Activated naive CD4-positive, alpha-beta T cell treated with anti-CD3 and anti-CD28 coated beads for 36 hours (primary cell): ENCODE results near the gene DSCAML1. TPM values are rescaled to one million over a fixed set of nuclear protein-coding genes. Genes with fewer than 3 reads are reported as not detected.

Experiments used
- CTCF ChIA-PET: fragments of 350-600 bp; sonication (Branson Sonifier 250); formaldehyde crosslinking; loops from one replicate; lab custom pipeline; 2021; ENCODE audit warnings: antibody characterized with exemption; lab: Charles Lee
- DNase-seq: peaks from one replicate; pipeline ENCODE4 v3.0.0-alpha.2; 2020
- H3K27ac Mint-ChIP-seq: one replicate; pipeline ENCODE4 v1.8.0; 2021; ENCODE audit warnings: mild to moderate bottlenecking, mixed read lengths
- H3K27me3 Mint-ChIP-seq: one replicate; pipeline ENCODE4 v1.8.0; 2021; ENCODE audit warnings: low read depth, mixed read lengths
- H3K36me3 Mint-ChIP-seq: one replicate; pipeline ENCODE4 v1.8.0; 2021; ENCODE audit warnings: low read depth, mixed read lengths
- H3K4me1 Mint-ChIP-seq: one replicate; pipeline ENCODE4 v1.8.0; 2021; ENCODE audit warnings: low read depth, mixed read lengths
- H3K4me3 Mint-ChIP-seq: one replicate; pipeline ENCODE4 v1.8.0; 2021; ENCODE audit warnings: mild to moderate bottlenecking, moderate library complexity, mixed read lengths
- H3K9me3 Mint-ChIP-seq: one replicate; pipeline ENCODE4 v1.8.0; 2021; ENCODE audit warnings: mixed read lengths
- intact Hi-C: fragments of 100-400 bp; cut with micrococcal nuclease; formaldehyde crosslinking; loops from one replicate; pipeline ENCODE4 v1.15.1; 2023
- total RNA-seq, 2 experiments: library from RNA; stranded (reverse); gene quantifications; one replicate each; pipeline ENCODE4 v1.2.3, GENCODE V29; 2021

Gene DSCAML1
- total RNA-seq, 2 experiments from 2014 or later = 0.17 to 0.30 TPM

DNA sequence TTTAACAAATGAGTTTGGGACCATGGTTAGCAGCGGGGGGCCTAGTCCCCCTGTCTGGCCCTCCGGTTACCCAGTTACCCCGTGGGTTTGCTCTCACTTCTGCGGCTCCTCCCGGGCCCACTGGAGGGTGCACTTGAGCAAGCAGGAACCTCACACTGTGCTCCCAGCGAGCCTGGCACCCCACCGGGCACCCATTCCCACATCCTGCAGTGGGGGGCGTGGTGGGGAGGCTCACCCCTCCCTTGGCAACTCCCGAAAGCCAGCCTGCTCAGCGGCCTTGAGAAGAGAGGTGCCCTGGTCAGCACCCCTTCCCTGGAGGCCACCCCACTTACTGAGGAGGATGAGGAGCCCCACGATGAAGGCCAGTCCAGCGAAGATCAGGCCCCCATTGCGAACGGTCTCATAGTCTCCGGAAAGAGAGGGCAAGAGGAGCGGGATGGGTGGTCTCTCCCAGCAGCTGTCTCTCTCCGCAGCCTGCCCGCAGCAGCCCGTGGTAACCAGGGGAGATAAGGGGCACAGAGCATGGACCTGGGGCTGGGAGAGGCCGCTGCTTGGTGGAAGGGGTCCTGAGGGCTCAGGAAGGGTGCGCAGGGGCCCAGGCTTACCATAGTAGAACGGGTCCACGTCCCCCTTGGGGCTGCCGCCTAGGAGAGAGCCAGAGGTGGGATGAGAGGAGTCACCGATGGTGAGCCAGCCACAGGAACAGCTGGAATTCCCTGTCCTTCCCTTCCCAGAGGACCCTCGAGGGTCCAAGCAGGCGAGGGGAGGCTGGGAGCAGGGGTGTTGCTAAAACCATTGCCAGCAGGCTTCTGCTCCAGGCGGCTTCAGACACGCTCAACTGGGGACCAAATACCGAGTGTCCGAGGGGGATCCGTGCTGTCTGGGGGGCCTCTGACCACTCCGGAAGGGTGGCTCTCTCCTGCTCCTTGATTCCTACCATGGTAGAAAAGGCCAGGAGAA is 25.3 kb upstream of the DSCAML1 start:
- no peaks in the 10 kb centered on the region for H3K9me3 Mint-ChIP-seq
- peak; percentile 80 for DNase-seq
- peak overlapping the region; percentile 46 for H3K27ac Mint-ChIP-seq
- CTCF ChIA-PET = interaction anchor here (1.1 to 13.2 kb wide), 14 partner anchors 7 to 397 kb away, joined by 3 to 258 read pairs (median 6); no protein-coding TSS in a partner anchor
- H3K4me3 Mint-ChIP-seq = no peak overlapping the region
- H3K27me3 Mint-ChIP-seq = no peaks in the 10 kb centered on the region
- no peaks in the 10 kb centered on the region for H3K36me3 Mint-ChIP-seq
- intact Hi-C loops = loop anchor here (1.0 to 5.0 kb wide), 7 partner anchors 14 to 350 kb away; partner anchors contain the start of gene IL10RA
- H3K4me1 Mint-ChIP-seq = peaks cover 49% of the 10 kb centered on the region

DNA sequence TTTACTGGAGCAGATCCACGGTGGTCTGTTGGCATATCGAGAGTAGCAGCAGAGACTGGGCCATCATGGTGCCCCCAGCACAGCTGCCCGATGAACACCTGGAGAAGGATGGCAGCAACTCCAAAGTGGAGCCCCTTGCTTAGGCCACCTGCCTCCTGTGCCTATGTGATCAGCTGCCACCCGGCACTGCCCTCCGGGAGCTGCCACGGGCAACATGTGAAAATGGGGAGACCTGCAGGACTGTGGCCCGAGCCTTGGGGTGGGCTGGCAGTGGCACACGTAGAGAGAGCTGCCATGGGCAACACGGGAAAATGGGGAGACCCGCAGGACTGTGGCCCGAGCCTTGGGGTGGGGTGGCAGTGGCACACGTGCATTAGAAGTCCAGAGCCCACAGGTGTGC is 24.4 kb upstream of the DSCAML1 start:
- H3K9me3 Mint-ChIP-seq = no peaks in the 10 kb centered on the region
- no peaks in the 10 kb centered on the region for H3K27me3 Mint-ChIP-seq
- DNase-seq = no peak
- H3K27ac Mint-ChIP-seq = no peak overlapping the region
- intact Hi-C loops = loop anchor here (5.0 kb wide), 1 partner anchor 351 kb away; no protein-coding TSS in a partner anchor
- H3K4me3 Mint-ChIP-seq = no peak overlapping the region
- H3K36me3 Mint-ChIP-seq = no peaks in the 10 kb centered on the region
- CTCF ChIA-PET = interaction anchor here (1.2 to 13.2 kb wide), 5 partner anchors 12 to 231 kb away, joined by 3 to 258 read pairs (median 10); no protein-coding TSS in a partner anchor
- H3K4me1 Mint-ChIP-seq = peaks cover 55% of the 10 kb centered on the region

DNA sequence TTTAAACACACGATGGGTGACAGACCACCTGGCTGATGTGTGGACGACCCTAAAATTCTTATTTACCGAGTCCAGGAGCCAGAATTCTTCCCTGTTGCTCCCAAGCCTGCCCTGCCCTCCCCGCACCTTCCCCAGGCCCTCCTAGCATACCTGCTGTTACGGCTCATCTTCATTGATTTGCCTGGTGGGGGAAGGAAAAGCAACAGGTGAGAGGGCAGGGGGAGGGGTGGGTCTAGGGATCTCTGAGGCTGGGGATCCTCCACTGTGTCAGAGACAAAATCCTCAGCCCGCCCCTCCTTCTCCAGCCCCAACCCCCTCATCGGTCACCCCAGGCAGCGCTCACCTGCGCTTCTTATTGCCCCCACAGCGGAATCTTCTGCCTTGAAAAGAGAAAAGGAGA is 23.5 kb upstream of the DSCAML1 start:
- intact Hi-C loops = loop anchor here (5.0 kb wide), 1 partner anchor 352 kb away; no protein-coding TSS in a partner anchor
- H3K27ac Mint-ChIP-seq = no peak overlapping the region

DNA sequence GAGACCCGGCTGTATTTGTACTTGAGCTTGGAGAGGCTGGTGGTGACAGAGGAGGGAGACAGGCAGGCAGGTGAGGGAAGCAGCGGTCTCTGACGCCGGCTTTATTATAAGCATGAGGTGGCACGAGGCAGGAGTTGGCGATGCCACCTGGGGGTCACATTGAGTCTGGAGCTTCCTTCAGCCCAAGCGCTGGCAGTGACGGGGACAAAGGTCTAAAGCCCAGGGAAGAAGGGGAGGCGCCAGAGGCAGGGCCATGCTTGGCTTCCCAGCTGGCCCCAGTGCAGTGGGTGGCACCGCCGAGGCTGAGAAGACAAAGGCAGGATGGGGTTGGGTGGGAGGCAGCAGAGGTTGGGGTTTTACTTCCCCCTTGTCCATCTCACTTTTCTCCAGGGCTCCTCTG is 23.1 kb upstream of the DSCAML1 start:
- H3K9me3 Mint-ChIP-seq = no peaks in the 10 kb centered on the region
- H3K27me3 Mint-ChIP-seq = no peaks in the 10 kb centered on the region
- CTCF ChIA-PET = interaction anchor here (2.0 to 13.2 kb wide), 4 partner anchors 8 to 394 kb away, joined by 5 to 258 read pairs (median 39); no protein-coding TSS in a partner anchor
- H3K4me1 Mint-ChIP-seq = peaks cover 69% of the 10 kb centered on the region
- no peak overlapping the region for H3K4me3 Mint-ChIP-seq
- no peak overlapping the region for H3K27ac Mint-ChIP-seq
- intact Hi-C loops = loop anchor here (5.0 kb wide), 1 partner anchor 352 kb away; no protein-coding TSS in a partner anchor
- no peak for DNase-seq
- H3K36me3 Mint-ChIP-seq = no peaks in the 10 kb centered on the region

More for the DNA sequence above, 23.5 kb upstream of the DSCAML1 start:
- no peak overlapping the region for H3K4me3 Mint-ChIP-seq
- peaks cover 64% of the 10 kb centered on the region for H3K4me1 Mint-ChIP-seq
- DNase-seq = no peak
- H3K27me3 Mint-ChIP-seq = no peaks in the 10 kb centered on the region
- no peaks in the 10 kb centered on the region for H3K36me3 Mint-ChIP-seq
- CTCF ChIA-PET = interaction anchor here (1.2 to 13.2 kb wide), 7 partner anchors 8 to 395 kb away, joined by 3 to 258 read pairs (median 10); no protein-coding TSS in a partner anchor
- H3K9me3 Mint-ChIP-seq = no peaks in the 10 kb centered on the region

DNA sequence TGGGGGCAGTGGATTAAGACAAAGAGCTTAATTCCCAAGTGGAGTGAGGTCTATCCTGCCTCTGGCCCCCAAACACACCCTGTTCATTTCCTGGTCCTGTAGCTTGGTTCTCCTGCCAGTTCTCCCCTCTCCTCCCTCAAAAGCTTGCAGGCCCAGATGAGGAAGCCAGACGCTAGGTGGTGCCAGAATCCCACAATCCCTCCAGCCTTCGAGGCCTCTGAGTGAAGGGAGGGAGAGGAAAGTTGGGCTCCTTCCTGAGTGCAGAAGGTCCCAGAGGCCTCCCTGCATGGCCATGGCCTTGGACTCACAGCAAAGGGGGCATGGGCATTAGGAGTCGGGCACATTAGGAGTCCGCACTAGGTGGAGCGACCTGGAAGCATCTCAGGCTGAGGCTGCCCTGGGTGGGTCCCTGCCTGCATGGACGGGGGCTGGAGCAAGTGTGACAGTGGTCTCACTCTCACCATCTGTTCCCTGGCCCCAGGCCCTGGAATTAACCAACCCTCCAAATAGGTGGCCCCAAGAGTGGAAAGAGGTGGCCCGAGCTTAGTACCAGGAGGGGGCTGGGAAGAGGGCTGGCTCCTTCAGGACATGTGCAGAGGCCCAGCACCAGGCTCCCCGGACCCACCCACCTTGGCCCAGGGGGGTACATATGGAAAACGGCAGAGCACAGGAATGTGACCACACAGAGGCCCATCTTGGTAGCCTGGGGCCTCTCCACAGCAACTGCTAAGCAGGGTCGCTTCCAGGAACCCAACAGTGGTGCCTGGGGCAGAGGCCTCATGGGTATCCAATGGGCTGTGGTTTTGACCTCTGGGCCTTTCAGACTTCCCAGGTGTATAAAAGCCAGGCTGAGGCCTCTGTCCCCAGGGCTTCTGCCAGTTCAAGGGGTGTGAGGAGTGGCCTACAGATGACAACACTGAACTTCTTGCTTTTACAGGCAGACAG is 22.4 kb upstream of the DSCAML1 start:
- CTCF ChIA-PET = interaction anchor here (0.8 to 13.2 kb wide), 7 partner anchors 9 to 394 kb away, joined by 3 to 258 read pairs (median 21); no protein-coding TSS in a partner anchor
- Mint-ChIP-seq H3K4me3 (no peak overlapping the region), H3K9me3 (no peaks in the 10 kb centered on the region), H3K4me1 (peaks cover 73% of the 10 kb centered on the region), H3K27ac (peak overlapping the region; percentile 95), H3K36me3 (no peaks in the 10 kb centered on the region), H3K27me3 (no peaks in the 10 kb centered on the region)
- DNase-seq = peak; percentile 48
- intact Hi-C loops = loop anchor here (5.0 to 10.0 kb wide), 3 partner anchors 353 to 1045 kb away; partner anchors contain the start of gene BUD13

DNA sequence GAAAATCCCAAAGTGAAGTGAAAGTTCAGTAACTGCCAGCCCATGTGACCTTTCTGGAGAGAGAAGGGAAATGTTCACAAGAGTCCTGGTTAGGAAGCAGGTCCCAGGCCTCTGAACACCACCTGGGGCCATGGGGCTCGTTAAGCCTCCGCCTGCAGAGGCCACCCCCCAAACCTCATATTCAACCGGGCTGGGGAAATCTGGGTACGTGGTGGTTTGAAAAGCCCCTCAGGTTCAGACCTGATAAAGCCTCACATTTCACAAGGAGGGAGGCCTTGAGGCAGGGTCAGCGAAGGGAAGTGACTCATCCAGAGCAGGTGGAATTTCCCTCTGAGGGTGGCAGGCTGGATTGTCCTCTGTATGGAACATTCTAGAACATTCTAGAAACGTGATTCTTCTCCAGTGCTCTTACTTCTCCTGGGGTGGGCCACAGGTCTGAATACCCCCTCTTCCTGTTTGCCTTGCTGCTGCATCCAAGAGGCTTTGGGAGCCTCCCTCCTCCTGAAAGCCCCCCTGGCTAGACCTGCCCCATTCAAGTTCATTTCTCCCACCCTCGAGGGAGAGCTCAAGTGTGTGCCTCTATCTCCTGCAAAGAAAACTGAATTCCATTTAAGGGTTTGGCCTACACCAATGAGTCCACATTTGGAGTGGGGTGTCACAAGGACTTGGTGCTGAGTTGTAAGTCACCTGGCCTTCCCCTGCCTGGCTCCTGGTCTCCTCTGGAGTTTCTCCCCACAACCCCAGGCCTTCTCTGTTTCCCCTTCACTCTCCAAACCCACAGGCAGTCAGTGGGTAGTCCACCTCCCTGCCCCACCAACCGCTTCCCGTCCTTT is 21.2 kb upstream of the DSCAML1 start:
- CTCF ChIA-PET = interaction anchor here (0.8 to 13.2 kb wide), 15 partner anchors 10 to 393 kb away, joined by 3 to 258 read pairs (median 5); no protein-coding TSS in a partner anchor
- intact Hi-C loops = loop anchor here (1.0 to 10.0 kb wide), 4 partner anchors 228 to 1043 kb away; partner anchors contain the start of genes BUD13 and CD3D
- peak; percentile 83 for DNase-seq
- H3K27ac Mint-ChIP-seq = peak overlapping the region; percentile 95
- H3K4me1 Mint-ChIP-seq = peaks cover 71% of the 10 kb centered on the region
- no peaks in the 10 kb centered on the region for H3K9me3 Mint-ChIP-seq
- H3K36me3 Mint-ChIP-seq = no peaks in the 10 kb centered on the region
- H3K4me3 Mint-ChIP-seq = peak overlapping the region; percentile 56
- H3K27me3 Mint-ChIP-seq = no peaks in the 10 kb centered on the region

DNA sequence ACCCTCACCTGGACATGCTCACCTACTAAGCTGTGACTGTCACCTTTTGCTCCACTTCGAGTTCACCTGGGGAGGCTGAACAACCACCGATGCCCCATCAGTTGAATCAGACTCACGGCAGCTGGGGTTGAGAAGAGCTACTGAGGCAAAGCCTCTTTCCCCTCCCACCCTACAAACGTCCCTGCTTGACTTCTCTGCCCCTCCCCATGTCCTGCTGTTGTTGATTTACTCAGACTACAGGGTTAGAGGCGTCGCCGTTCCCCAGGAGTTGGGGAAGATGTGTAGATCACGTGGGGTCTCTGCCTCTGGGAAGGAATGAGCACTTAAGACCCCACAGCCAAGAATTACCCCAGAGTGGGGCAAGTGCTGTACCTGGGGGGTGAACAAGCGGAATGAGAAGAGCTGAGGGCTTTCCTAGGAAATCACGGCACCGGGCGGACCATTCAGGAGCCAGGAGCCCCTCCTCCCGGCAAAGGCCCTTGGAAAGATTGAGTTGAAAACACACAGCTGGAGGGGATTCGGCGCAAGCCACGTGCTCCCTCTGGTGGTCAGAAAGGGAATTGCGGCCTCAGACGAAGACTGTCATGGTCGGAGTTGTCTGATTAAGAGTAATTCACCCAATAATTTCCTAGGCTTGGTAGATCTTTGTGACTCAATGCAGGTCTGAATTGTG is 20.5 kb upstream of the DSCAML1 start:
- Mint-ChIP-seq H3K4me3 (peak overlapping the region; percentile 56), H3K36me3 (no peaks in the 10 kb centered on the region), H3K9me3 (no peaks in the 10 kb centered on the region), H3K4me1 (peaks cover 65% of the 10 kb centered on the region), H3K27ac (peak overlapping the region; percentile 95), H3K27me3 (no peaks in the 10 kb centered on the region)
- intact Hi-C loops = loop anchor here (1.0 to 10.0 kb wide), 7 partner anchors 10 to 1043 kb away; partner anchors contain the start of genes BUD13 and CD3D
- CTCF ChIA-PET = interaction anchor here (0.8 to 13.2 kb wide), 17 partner anchors 10 to 392 kb away, joined by 3 to 258 read pairs (median 5); no protein-coding TSS in a partner anchor
- peak; percentile 98 for DNase-seq

DNA sequence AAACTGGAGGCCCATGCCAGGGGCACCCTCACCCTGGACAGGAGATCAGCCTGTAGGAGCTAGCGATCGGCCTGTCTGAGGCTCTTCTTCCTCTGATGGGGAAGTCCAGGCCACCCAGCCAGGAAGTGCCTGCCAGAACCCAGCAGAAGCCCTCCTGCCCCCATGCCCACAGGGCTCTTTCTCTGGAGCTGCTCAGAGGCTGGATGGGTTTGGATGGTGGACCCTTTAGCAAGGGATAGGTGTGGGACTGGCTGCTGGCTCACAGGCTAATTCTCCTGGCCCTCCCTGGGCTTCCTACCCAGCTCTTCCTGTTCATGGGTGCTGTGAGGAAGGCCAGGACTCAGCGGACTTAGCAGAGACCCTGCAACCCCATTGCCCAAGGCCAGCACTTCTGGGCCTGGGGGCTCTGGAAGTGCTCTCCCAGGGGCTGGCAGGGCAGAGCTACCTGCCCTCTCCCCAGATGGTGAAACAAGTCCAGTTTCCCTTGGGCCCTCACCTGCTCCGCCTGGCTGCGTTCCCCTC is 19.9 kb upstream of the DSCAML1 start:
- no peaks in the 10 kb centered on the region for H3K36me3 Mint-ChIP-seq
- no peaks in the 10 kb centered on the region for H3K27me3 Mint-ChIP-seq
- peak overlapping the region; percentile 56 for H3K4me3 Mint-ChIP-seq
- no peaks in the 10 kb centered on the region for H3K9me3 Mint-ChIP-seq
- DNase-seq = peak; percentile 37
- H3K4me1 Mint-ChIP-seq = peaks cover 61% of the 10 kb centered on the region
- peak overlapping the region; percentile 95 for H3K27ac Mint-ChIP-seq
- CTCF ChIA-PET = interaction anchor here (0.6 to 13.2 kb wide), 18 partner anchors 11 to 391 kb away, joined by 3 to 258 read pairs (median 5); no protein-coding TSS in a partner anchor
- intact Hi-C loops = loop anchor here (1.0 to 10.0 kb wide), 5 partner anchors 10 to 1042 kb away; partner anchors contain the start of gene BUD13

DNA sequence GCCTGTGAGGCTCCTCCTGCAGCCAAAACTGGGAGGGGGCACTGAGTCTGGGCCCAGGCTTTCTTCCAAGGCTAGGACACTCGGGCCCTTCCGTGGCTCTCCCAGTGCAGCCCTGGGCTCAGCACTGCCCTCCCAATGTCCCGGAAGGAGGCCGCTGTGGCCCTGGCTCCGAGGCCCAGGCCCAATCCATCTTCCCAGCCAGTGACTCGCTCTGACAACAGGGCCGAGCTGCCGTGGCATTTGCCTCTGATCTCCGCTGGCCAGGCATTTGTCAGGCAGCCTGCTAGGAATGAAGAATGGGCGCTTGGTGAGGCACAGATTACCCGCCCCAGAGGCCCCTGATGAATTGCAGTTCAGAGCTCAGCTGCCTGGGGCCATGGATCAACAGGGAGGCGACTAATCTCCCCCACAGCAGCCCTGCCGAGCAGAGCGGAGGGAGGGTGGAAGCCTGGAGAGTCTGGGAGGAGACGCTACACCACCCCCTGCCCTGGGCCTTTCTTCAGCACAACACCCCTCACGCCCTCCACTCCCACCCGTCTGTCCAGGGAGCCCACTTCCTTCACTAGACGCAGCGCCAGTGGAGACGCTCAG is 19.2 kb upstream of the DSCAML1 start:
- Mint-ChIP-seq H3K27me3 (no peaks in the 10 kb centered on the region), H3K27ac (peak overlapping the region; percentile 95)
- intact Hi-C loops = loop anchor here (5.0 to 10.0 kb wide), 2 partner anchors 964 to 1041 kb away; partner anchors contain the start of gene BUD13

More for the DNA sequence above, 19.2 kb upstream of the DSCAML1 start:
- peak; percentile 15 for DNase-seq
- Mint-ChIP-seq H3K36me3 (no peaks in the 10 kb centered on the region), H3K4me3 (peak overlapping the region; percentile 46), H3K9me3 (no peaks in the 10 kb centered on the region), H3K4me1 (peaks cover 58% of the 10 kb centered on the region)
- CTCF ChIA-PET = interaction anchor here (0.6 to 13.2 kb wide), 19 partner anchors 7 to 391 kb away, joined by 3 to 258 read pairs (median 5); no protein-coding TSS in a partner anchor
